ENCODE measurements around the gene TTLL12. TPM values are rescaled to one million over a fixed set of nuclear protein-coding genes. Genes with fewer than 3 reads are reported as not detected.

Gene TTLL12
- total RNA-seq, 2 experiments from 2014 or later = 66.5 to 71.5 TPM

- CTCF ChIA-PET (ENCODE audit: unreplicated experiment) = interaction anchor here (0.6 kb wide), 1 partner anchor 44 kb away, joined by 5 read pairs; no protein-coding TSS in a partner anchor
Observed at GRCh38 chr22:43154887-43155536, 31.9 kb downstream of the TTLL12 start.

GRCh38 chr22:43153899-43154298, 33.0 kb downstream of the TTLL12 start:
- Histone ChIP-seq H3K9me2 (ENCODE audit: insufficient read depth, low read length) (no peaks in the 10 kb centered on the region), H3K9me3 (ENCODE audit: low read length) (no peaks in the 10 kb centered on the region), H3K27ac (ENCODE audit: low read depth, low read length, poor library complexity, severe bottlenecking) (no peak overlapping the region), H3K4me2 (ENCODE audit: low read length) (peak overlapping the region; percentile 20; the same call in 1 of the 2 replicates), H3K36me3 (ENCODE audit: insufficient read depth, low read length) (no peaks in the 10 kb centered on the region), H3K4me3 (ENCODE audit: low read depth, low read length, poor library complexity, severe bottlenecking) (no peak overlapping the region), H3K4me1 (ENCODE audit: insufficient read depth, low read length, poor library complexity, severe bottlenecking) (peaks cover 14% of the 10 kb centered on the region), H4K20me1 (ENCODE audit: insufficient read depth, low read length) (no peaks in the 10 kb centered on the region), H2AFZ (ENCODE audit: low read length) (no peak overlapping the region), H3K79me2 (ENCODE audit: insufficient read depth, low read depth, low read length) (no peaks in the 10 kb centered on the region)
- TF ChIP-seq EZH2phosphoT487 (IDR thresholded peaks at IDR 0.05; ENCODE audit: borderline replicate concordance, low read depth, low read length) (no peak), CTCF (conservative IDR thresholded peaks at IDR 0.05; ENCODE audit: low read length) (no peak)
- TSS peak; percentile 63 for BruUV-seq (replicated peaks)
- intact Hi-C loops (cut with micrococcal nuclease; ENCODE audit: unreplicated experiment) = no loop called here
- CTCF ChIA-PET (ENCODE audit: unreplicated experiment) = no interaction called here
- DNase-seq (ENCODE audit: low spot score) = no peak
- POLR2A ChIA-PET = no interaction called here

More at GRCh38 chr22:43154887-43155536, 31.9 kb downstream of the TTLL12 start:
- no peak overlapping the region for H3K27ac ChIP-seq (ENCODE audit: low read depth, low read length, poor library complexity, severe bottlenecking)
- H3K9me3 ChIP-seq (ENCODE audit: low read length) = no peaks in the 10 kb centered on the region
- BruUV-seq (replicated peaks) = no TSS peak
- no peaks in the 10 kb centered on the region for H3K36me3 ChIP-seq (ENCODE audit: insufficient read depth, low read length)
- TF ChIP-seq CTCF (conservative IDR thresholded peaks at IDR 0.05; ENCODE audit: low read length) (no peak), EZH2phosphoT487 (IDR thresholded peaks at IDR 0.05; ENCODE audit: borderline replicate concordance, low read depth, low read length) (no peak)
- intact Hi-C loops (cut with micrococcal nuclease; ENCODE audit: unreplicated experiment) = no loop called here
- no peaks in the 10 kb centered on the region for H3K9me2 ChIP-seq (ENCODE audit: insufficient read depth, low read length)
- POLR2A ChIA-PET = no interaction called here
- no peak overlapping the region for H3K4me3 ChIP-seq (ENCODE audit: low read depth, low read length, poor library complexity, severe bottlenecking)
- H3K4me1 ChIP-seq (ENCODE audit: insufficient read depth, low read length, poor library complexity, severe bottlenecking) = peaks cover 12% of the 10 kb centered on the region
- H2AFZ ChIP-seq (ENCODE audit: low read length) = no peak overlapping the region
- no peaks in the 10 kb centered on the region for H4K20me1 ChIP-seq (ENCODE audit: insufficient read depth, low read length)
- no peak overlapping the region for H3K4me2 ChIP-seq (ENCODE audit: low read length)
- DNase-seq (ENCODE audit: low spot score) = no peak
- no peaks in the 10 kb centered on the region for H3K79me2 ChIP-seq (ENCODE audit: insufficient read depth, low read depth, low read length)

- intact Hi-C loops (cut with micrococcal nuclease; ENCODE audit: unreplicated experiment) = no loop called here
- TF ChIP-seq EZH2phosphoT487 (IDR thresholded peaks at IDR 0.05; ENCODE audit: borderline replicate concordance, low read depth, low read length) (no peak), CTCF (conservative IDR thresholded peaks at IDR 0.05; ENCODE audit: low read length) (no peak)
- H3K79me2 ChIP-seq (ENCODE audit: insufficient read depth, low read depth, low read length) = no peaks in the 10 kb centered on the region
- POLR2A ChIA-PET = no interaction called here
- peak overlapping the region; percentile 28; the same call in 1 of the 2 replicates for H2AFZ ChIP-seq (ENCODE audit: low read length)
- BruUV-seq (replicated peaks) = no TSS peak
- H3K4me1 ChIP-seq (ENCODE audit: insufficient read depth, low read length, poor library complexity, severe bottlenecking) = peaks cover 27% of the 10 kb centered on the region
- H3K27ac ChIP-seq (ENCODE audit: low read depth, low read length, poor library complexity, severe bottlenecking) = no peak overlapping the region
- no peaks in the 10 kb centered on the region for H4K20me1 ChIP-seq (ENCODE audit: insufficient read depth, low read length)
- peak overlapping the region; percentile 68 for H3K4me3 ChIP-seq (ENCODE audit: low read depth, low read length, poor library complexity, severe bottlenecking)
- peak; percentile 33 for DNase-seq (ENCODE audit: low spot score)
- no peaks in the 10 kb centered on the region for H3K9me3 ChIP-seq (ENCODE audit: low read length)
- CTCF ChIA-PET (ENCODE audit: unreplicated experiment) = no interaction called here
- no peaks in the 10 kb centered on the region for H3K36me3 ChIP-seq (ENCODE audit: insufficient read depth, low read length)
- peak overlapping the region; percentile 64 for H3K4me2 ChIP-seq (ENCODE audit: low read length)
- H3K9me2 ChIP-seq (ENCODE audit: insufficient read depth, low read length) = no peaks in the 10 kb centered on the region
Observed at GRCh38 chr22:43152357-43153071, 34.4 kb downstream of the TTLL12 start.

Data from OCI-LY7 (cell line).